MM.1S (cell line): ENCODE results near the gene ZNF625.

ENCODE experiments used
- DNase-seq: peaks from one replicate; pipeline ENCODE4 v3.0.0-alpha.2; 2015
- H2AFZ ChIP-seq: fragments of 300-600 bp; sonication (generic); 2 replicates; pipeline ENCODE4 v1.6.0; 2016; ENCODE audit warnings: antibody characterized with exemption, low read length
- H3F3A ChIP-seq: fragments of 300-600 bp; sonication (generic); 2 replicates; pipeline ENCODE4 v1.6.1; 2016; ENCODE audit warnings: mild to moderate bottlenecking, antibody characterized with exemption, low read length, moderate library complexity, mixed read lengths; ENCODE audit not compliant: insufficient read depth
- H3K27ac ChIP-seq: fragments of 300-600 bp; sonication (generic); 2 replicates; pipeline ENCODE4 v1.5.1; 2016; ENCODE audit warnings: mild to moderate bottlenecking, low read length
- H3K27me3 ChIP-seq: fragments of 300-600 bp; sonication (generic); replicated peaks from 2 replicates; pipeline ENCODE4 v1.6.0; 2016; ENCODE audit warnings: low read length; ENCODE audit not compliant: insufficient read depth
- H3K36me3 ChIP-seq: fragments of 300-600 bp; sonication (generic); replicated peaks from 2 replicates; pipeline ENCODE4 v1.6.1; 2016; ENCODE audit warnings: mild to moderate bottlenecking, low read length, mixed read lengths; ENCODE audit not compliant: insufficient read depth
- H3K4me1 ChIP-seq: fragments of 300-600 bp; sonication (generic); 2 replicates; pipeline ENCODE4 v1.6.1; 2016; ENCODE audit warnings: low read length, mixed read lengths
- H3K4me2 ChIP-seq: fragments of 300-600 bp; sonication (generic); 2 replicates; pipeline ENCODE4 v1.6.0; 2016; ENCODE audit warnings: low read depth, low read length
- H3K4me3 ChIP-seq: fragments of 300-600 bp; sonication (generic); 2 replicates; pipeline ENCODE4 v1.5.1; 2016; ENCODE audit warnings: low read length, mixed read lengths
- H3K79me2 ChIP-seq: fragments of 300-600 bp; sonication (generic); 2 replicates; pipeline ENCODE4 v1.6.1; 2016; ENCODE audit warnings: mixed run types, low read length, mixed read lengths
- H3K9ac ChIP-seq: fragments of 300-600 bp; sonication (generic); 2 replicates; pipeline ENCODE4 v1.6.1; 2016; ENCODE audit warnings: low read length, mixed read lengths
- H3K9me2 ChIP-seq: fragments of 300-600 bp; sonication (generic); replicated peaks from 2 replicates; pipeline ENCODE4 v1.6.1; 2016; ENCODE audit warnings: mild to moderate bottlenecking, low read length, mixed read lengths; ENCODE audit not compliant: insufficient read depth
- H3K9me3 ChIP-seq: fragments of 300-600 bp; sonication (generic); replicated peaks from 2 replicates; pipeline ENCODE4 v1.6.1; 2016; ENCODE audit warnings: mild to moderate bottlenecking, low read length, mixed read lengths; ENCODE audit not compliant: insufficient read depth
- H4K20me1 ChIP-seq: fragments of 300-600 bp; sonication (generic); 2 replicates; pipeline ENCODE4 v1.6.1; 2016; ENCODE audit warnings: mild to moderate bottlenecking, low read length, moderate library complexity, mixed read lengths; ENCODE audit not compliant: insufficient read depth
- CTCF ChIP-seq: fragments of 300-600 bp; sonication (generic); IDR thresholded peaks from 2 replicates; pipeline ENCODE4 v1.5.1; 2016; ENCODE audit warnings: antibody characterized with exemption, low read length, mixed read lengths
- EZH2 ChIP-seq: fragments of 300-600 bp; sonication (generic); optimal IDR thresholded peaks from 2 replicates; pipeline ENCODE3; 2017; ENCODE audit warnings: low read depth, mild to moderate bottlenecking, antibody characterized with exemption, low read length, mixed read lengths
- EZH2phosphoT487 ChIP-seq: fragments of 300-600 bp; sonication (generic); IDR thresholded peaks from 2 replicates; pipeline ENCODE4 v1.6.1; 2018; ENCODE audit warnings: antibody characterized with exemption, low read length

The ZNF625 gene

GRCh38 chr19:12140545-12141404 is 15.8 kb downstream of the ZNF625 start:
- H3K79me2 ChIP-seq, result no peaks in the 10 kb centered on the region
- H3K27me3 ChIP-seq, result no peaks in the 10 kb centered on the region
- TF ChIP-seq EZH2 (no peak), CTCF (peak; percentile 93)
- peak; percentile 76 for DNase-seq
- no peak overlapping the region for H3K27ac ChIP-seq
- H3K4me3 ChIP-seq, result peak overlapping the region; percentile 91
- H3K4me1 ChIP-seq, result no peaks in the 10 kb centered on the region
- H4K20me1 ChIP-seq, result no peaks in the 10 kb centered on the region
- H2AFZ ChIP-seq, result peak overlapping the region; percentile 98
- peak overlapping the region; percentile 16; the same call in 1 of the 2 replicates for H3K9ac ChIP-seq
- no peaks in the 10 kb centered on the region for H3F3A ChIP-seq
- no peaks in the 10 kb centered on the region for H3K9me2 ChIP-seq
- no peaks in the 10 kb centered on the region for H3K9me3 ChIP-seq
- H3K4me2 ChIP-seq, result peak overlapping the region; percentile 94
- H3K36me3 ChIP-seq, result no peaks in the 10 kb centered on the region

GRCh38 chr19:12139885-12140544 is 16.5 kb downstream of the ZNF625 start, which contains the start of gene ZNF20:
Gene ZNF20 (minus strand): TSS chr19:12140350. CDS start chr19:12140182, 168 bp downstream.
- H4K20me1 ChIP-seq, result no peaks in the 10 kb centered on the region
- peak; percentile 95 for DNase-seq
- no peak for TF ChIP-seq EZH2phosphoT487
- no peak for TF ChIP-seq EZH2
- TF ChIP-seq CTCF, result no peak
- H3K4me1 ChIP-seq, result no peaks in the 10 kb centered on the region
- peak within 1 kb of the TSS; percentile 94 for H3K4me2 ChIP-seq
- no peaks in the 10 kb centered on the region for H3K9me3 ChIP-seq
- H3K36me3 ChIP-seq, result no peaks in the 10 kb centered on the region
- no peaks in the 10 kb centered on the region for H3K79me2 ChIP-seq
- peak within 1 kb of the TSS; percentile 53; the same call in 1 of the 2 replicates for H3K9ac ChIP-seq
- H2AFZ ChIP-seq, result peak within 1 kb of the TSS; percentile 98
- no peaks in the 10 kb centered on the region for H3K9me2 ChIP-seq
- no peaks in the 10 kb centered on the region for H3K27me3 ChIP-seq
- H3F3A ChIP-seq, result no peaks in the 10 kb centered on the region
- H3K27ac ChIP-seq, result no peak within 1 kb of the TSS
- H3K4me3 ChIP-seq, result peak within 1 kb of the TSS; percentile 91

- Histone ChIP-seq H3K4me2 (peak overlapping the region; percentile 94), H3K79me2 (no peaks in the 10 kb centered on the region), H3K36me3 (no peaks in the 10 kb centered on the region), H3K9ac (peak overlapping the region; percentile 53; the same call in 1 of the 2 replicates), H3K4me1 (no peaks in the 10 kb centered on the region), H3K9me3 (no peaks in the 10 kb centered on the region), H2AFZ (no peak overlapping the region; the same call in 1 of the 2 replicates), H3K27me3 (no peaks in the 10 kb centered on the region), H3K9me2 (no peaks in the 10 kb centered on the region), H3K4me3 (peak overlapping the region; percentile 91; the same call in 1 of the 2 replicates), H4K20me1 (no peaks in the 10 kb centered on the region), H3K27ac (no peak overlapping the region), H3F3A (no peaks in the 10 kb centered on the region)
- no peak for DNase-seq
- TF ChIP-seq CTCF (no peak), EZH2phosphoT487 (no peak), EZH2 (no peak)
Observed at GRCh38 chr19:12139269-12139668, 17.3 kb downstream of the ZNF625 start.
